NCI-H1694 (cell line): ENCODE measurements around the gene CHAMP1.
"Not testable (repeated sequence)": the region's sequence is repeated elsewhere in the genome, so short reads cannot be mapped to it uniquely, and the experiment has no call there.

Experiments used
- DNase-seq: peaks from one replicate; lab custom pipeline; 2025; lab: John Stamatoyannopoulos, UW

The CHAMP1 gene

GRCh38 chr13:114333881-114334280 is 19.6 kb downstream of the CHAMP1 start:
- DNase-seq, result not testable (repeated sequence)

- no peak for DNase-seq
These were observed 20.2 kb downstream of the CHAMP1 start for GRCh38 chr13:114334305-114335053.

- DNase-seq, result not testable (repeated sequence)
These were observed 22.2 kb downstream of the CHAMP1 start for GRCh38 chr13:114336457-114336856.

GRCh38 chr13:114338959-114339358 is 24.7 kb downstream of the CHAMP1 start:
- DNase-seq, result no peak

- DNase-seq, result peak; percentile 69
These were observed 25.7 kb downstream of the CHAMP1 start for GRCh38 chr13:114339857-114340534.

GRCh38 chr13:114341003-114341777 is 26.9 kb downstream of the CHAMP1 start:
- DNase-seq, result no peak

DNA sequence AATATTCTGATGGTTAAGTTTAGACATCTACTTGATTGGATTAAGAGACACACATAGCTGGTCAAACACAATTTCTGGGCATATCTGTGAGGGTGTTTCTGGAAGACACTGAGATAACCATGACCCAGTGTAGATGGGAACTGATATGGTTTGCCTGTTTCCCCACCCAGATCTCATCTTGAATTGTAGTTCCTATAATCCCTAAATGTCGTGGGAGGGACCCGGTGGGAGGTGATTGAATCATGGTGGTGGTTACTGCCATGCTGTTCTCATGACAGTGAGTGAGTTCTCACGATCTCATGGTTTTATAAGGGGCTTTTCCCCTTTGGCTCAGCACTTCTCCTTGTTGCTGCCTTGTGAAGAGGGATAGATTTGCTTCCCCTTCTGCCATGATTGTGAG is 33.0 kb downstream of the CHAMP1 start:
- DNase-seq, result not testable (repeated sequence)

DNA sequence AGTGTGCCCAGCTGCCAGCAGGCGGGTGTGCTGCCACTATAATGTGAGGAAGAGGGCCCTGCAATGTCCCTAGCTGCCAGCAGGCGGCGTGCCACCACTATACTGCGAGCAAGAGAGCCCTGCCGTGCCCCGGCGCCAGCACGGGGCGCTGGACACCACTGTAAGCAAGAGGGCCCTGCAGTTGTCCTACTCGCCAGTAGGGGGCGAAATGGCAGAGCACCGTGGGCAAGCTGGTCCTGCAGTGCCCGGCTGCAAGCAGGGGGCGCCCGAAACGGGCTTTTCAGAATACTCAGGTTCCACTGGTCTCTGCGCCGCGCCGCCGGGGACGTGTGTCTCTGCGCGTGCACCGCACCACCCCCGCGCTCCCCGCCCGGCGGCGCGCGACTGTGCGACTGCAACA is 38.5 kb downstream of the CHAMP1 start:
- peak; percentile 44 for DNase-seq

- not testable (repeated sequence) for DNase-seq
These were observed 39.1 kb downstream of the CHAMP1 start for GRCh38 chr13:114353382-114353781.
